C4-2B (cell line): ENCODE measurements around the gene ANO10.

Source experiments
- ZFX ChIP-seq: fragments of 450-650 bp; IDR thresholded peaks from 2 replicates; pipeline ENCODE4 v1.6.1; 2017
- TF ChIP-seq, protein P1 (sequence below): fragments of 450-650 bp; conservative IDR thresholded peaks from 2 replicates; pipeline ENCODE4 v1.5.1; 2017; ENCODE audit warnings: mild to moderate bottlenecking

DNA sequence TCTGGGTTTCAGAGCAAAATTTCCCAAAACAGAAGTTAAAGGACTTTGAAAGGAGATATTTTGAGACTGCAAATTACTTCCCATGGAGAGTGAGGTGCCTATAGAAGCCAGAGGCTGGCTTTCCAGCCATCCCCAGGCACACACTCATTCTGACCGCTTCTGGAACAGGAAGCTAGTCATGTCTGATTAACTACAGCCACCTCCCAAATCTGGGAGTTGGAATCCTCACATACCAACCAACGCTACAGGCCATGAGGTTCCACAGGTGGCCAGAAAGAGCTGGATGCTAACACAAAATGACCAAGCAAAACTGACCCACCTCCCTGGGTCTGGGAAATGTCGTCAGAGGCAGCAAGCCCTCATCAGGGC, 248.3 kb downstream of the ANO10 start:
- TF ChIP-seq, protein P1, sequence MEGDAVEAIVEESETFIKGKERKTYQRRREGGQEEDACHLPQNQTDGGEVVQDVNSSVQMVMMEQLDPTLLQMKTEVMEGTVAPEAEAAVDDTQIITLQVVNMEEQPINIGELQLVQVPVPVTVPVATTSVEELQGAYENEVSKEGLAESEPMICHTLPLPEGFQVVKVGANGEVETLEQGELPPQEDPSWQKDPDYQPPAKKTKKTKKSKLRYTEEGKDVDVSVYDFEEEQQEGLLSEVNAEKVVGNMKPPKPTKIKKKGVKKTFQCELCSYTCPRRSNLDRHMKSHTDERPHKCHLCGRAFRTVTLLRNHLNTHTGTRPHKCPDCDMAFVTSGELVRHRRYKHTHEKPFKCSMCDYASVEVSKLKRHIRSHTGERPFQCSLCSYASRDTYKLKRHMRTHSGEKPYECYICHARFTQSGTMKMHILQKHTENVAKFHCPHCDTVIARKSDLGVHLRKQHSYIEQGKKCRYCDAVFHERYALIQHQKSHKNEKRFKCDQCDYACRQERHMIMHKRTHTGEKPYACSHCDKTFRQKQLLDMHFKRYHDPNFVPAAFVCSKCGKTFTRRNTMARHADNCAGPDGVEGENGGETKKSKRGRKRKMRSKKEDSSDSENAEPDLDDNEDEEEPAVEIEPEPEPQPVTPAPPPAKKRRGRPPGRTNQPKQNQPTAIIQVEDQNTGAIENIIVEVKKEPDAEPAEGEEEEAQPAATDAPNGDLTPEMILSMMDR = no peak
- TF ChIP-seq ZFX = no peak
